Fibroblast of the aortic adventitia (primary cell): ENCODE results near the gene TOR4A. TPM values are rescaled to one million over a fixed set of nuclear protein-coding genes. Genes with fewer than 3 reads are reported as not detected.

Experiments
- DNase-seq: peaks from one replicate; pipeline ENCODE4 v3.0.0-alpha.2; 2010; ENCODE audit warnings: low read depth
- H3K4me3 ChIP-seq: 2 replicates; pipeline ENCODE4 v1.5.1; 2011; ENCODE audit warnings: low read depth, mild to moderate bottlenecking, control low read depth, low read length, moderate library complexity
- total RNA-seq: library from RNA; depleted of rRNA; stranded (reverse); fragments of >200 nt; gene quantifications from 2 replicates; pipeline ENCODE4 v1.2.3, GENCODE V29; 2012; ENCODE audit warnings: low replicate concordance
- TF ChIP-seq, protein P1 (sequence below): IDR thresholded peaks from 2 replicates; pipeline ENCODE4 v1.5.1; 2011; ENCODE audit warnings: mild to moderate bottlenecking, low read length, control low read depth, inconsistent platforms; ENCODE audit not compliant: insufficient read depth

The TOR4A gene
- total RNA-seq, 1 donor: 31.3 TPM

DNA sequence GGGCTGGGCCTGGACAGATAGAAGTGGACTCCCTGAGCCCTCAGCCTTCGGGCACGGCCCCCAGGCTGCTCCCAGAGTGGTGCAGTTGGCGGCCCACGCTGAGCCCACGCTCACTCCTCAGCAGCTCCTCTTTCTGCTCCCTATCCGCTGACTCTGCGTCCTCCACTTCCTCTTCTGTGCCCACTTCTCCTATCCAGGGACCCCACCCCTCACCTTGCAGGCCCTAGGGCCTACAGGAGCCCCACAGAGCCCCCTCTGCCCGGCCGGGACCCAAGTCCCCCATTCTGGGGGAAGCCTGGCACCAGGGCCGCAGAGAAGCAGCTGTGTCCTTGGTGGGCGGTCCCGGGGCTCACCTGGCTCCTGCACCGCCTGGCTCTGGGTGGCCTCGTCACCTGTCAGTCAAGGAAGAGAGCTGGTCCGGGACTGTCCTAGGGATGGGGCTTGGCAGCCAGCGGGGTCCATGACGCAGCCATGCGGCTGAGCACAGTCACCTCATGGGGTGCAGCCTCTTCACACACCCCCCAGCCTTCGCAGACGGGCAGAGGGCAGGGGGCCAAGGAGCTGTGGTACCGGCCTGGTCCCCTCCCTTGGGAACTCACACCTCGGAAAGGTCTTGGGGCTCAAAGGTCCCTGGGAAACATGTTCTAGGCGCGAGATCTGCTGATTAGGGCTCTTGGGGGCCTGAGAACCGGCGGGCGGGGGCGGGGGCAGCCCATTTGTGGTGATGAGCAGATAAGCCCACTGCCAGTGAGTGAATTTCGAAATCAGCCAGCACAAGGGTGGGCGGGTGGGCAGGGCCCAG is 29.9 kb downstream of the TOR4A start:
- H3K4me3 ChIP-seq: no peak overlapping the region
- TF ChIP-seq, protein P1, sequence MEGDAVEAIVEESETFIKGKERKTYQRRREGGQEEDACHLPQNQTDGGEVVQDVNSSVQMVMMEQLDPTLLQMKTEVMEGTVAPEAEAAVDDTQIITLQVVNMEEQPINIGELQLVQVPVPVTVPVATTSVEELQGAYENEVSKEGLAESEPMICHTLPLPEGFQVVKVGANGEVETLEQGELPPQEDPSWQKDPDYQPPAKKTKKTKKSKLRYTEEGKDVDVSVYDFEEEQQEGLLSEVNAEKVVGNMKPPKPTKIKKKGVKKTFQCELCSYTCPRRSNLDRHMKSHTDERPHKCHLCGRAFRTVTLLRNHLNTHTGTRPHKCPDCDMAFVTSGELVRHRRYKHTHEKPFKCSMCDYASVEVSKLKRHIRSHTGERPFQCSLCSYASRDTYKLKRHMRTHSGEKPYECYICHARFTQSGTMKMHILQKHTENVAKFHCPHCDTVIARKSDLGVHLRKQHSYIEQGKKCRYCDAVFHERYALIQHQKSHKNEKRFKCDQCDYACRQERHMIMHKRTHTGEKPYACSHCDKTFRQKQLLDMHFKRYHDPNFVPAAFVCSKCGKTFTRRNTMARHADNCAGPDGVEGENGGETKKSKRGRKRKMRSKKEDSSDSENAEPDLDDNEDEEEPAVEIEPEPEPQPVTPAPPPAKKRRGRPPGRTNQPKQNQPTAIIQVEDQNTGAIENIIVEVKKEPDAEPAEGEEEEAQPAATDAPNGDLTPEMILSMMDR: no peak
- DNase-seq: no peak

DNA sequence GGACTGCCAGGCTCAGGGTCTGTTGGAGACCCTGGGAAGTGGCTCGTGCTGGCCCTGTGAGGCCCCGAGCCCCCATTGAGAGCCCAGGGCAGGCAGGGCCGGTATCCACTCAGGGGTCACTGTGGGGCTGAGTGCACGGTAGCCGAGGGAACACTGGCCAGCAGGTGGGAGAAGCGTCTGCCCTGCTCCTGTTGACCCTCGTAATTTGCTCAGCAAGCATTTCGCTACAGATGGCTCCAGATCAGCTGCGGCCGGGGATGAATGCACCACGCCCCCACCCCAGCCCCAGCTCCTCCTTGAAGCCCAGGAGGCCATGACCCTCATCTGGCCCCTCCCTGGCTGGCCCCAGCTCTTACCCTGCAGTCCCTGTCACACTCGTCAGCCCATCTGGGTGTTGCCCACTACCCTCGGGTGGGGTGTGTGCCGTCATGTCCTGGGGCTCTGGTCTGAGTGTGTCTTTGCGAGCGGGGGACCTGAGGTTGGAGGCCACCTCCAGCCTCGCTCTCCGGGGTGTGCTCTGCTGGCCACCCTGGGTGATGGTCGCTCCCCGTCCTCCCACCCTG is 30.6 kb downstream of the TOR4A start:
- TF ChIP-seq, protein P1: no peak
- no peak overlapping the region for H3K4me3 ChIP-seq
- DNase-seq: no peak

DNA sequence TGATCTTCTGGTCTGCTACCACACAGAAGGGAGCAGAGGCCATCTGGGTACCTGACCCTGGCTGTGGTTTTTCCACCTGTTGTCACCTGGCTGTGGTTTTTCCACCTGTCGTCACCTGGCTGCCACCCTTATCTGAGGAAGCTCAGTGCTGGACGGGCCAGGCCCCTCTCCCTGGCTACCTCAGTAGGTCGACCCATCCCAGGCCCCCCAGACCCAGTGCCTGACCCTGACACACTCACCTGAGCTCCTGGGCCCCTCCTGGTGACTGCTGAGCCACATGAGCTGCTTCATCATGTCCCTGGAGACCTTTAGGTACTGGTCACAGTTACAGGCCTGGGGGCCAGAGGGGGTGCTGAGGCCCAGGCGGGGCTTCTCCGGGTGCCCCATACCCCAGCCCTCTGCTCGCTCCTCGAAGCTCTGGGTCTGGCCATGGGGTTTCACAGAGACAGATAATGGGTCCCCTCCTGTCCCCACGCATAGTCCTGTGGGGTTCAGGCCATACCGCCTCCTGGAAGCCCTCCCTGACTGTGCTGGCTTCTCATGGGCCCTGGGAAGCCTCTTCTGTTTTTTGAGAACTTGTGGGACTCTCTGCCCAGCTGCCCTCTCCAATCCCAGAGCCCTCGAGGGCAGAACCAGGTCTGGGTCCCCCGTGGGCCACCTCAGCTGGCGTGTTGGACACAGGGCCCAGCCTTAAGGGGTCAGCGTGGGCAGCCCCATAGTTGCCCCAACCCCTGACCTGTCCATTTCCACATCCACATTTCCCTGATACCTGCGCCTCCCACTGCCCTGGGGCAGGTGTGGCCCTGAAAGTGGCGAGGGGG is 32.1 kb downstream of the TOR4A start:
- TF ChIP-seq, protein P1: no peak
- H3K4me3 ChIP-seq: no peak overlapping the region
- DNase-seq: no peak

DNA sequence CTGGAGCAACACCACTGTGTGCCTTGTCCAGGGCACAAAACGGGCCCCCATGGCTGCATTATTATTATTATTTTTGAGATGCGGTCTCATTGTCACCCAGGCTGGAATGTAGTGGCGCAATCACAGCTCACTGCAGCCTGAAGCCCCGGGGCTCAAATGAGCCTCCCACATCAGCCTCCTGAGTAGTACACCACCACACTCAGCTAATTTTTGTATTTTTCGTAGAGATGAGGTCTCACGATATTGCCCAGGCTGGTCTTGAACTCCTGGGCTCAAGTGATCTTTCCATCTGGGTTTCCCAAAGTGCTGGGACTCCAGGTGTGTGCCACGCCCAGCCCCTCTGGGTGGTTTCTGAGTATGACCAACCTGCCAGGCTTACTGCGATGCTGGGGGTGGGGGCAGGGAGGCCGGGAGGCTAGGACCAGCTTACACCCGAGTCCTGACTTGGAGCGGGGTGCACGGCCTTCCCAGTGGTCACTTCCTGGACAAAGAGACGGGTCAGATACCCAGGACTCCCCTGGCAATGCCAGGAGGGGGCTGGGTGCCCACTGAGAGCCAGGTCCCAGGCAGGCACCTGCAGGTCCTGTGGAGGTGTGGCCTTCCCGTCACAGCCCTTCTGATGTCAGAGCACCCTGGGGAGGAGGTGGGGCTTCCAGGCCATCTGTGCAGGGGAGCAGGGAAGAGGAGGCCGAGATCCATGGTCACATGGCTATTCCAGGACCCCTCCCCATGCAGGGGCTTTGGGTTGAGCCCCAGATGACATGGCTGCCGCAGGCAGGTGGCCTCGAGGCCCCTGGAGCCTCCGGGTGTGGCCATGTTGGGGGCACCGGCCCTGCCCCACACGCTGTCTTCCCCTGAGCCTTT is 32.9 kb downstream of the TOR4A start:
- H3K4me3 ChIP-seq: no peak overlapping the region
- DNase-seq: no peak
- TF ChIP-seq, protein P1: no peak

DNA sequence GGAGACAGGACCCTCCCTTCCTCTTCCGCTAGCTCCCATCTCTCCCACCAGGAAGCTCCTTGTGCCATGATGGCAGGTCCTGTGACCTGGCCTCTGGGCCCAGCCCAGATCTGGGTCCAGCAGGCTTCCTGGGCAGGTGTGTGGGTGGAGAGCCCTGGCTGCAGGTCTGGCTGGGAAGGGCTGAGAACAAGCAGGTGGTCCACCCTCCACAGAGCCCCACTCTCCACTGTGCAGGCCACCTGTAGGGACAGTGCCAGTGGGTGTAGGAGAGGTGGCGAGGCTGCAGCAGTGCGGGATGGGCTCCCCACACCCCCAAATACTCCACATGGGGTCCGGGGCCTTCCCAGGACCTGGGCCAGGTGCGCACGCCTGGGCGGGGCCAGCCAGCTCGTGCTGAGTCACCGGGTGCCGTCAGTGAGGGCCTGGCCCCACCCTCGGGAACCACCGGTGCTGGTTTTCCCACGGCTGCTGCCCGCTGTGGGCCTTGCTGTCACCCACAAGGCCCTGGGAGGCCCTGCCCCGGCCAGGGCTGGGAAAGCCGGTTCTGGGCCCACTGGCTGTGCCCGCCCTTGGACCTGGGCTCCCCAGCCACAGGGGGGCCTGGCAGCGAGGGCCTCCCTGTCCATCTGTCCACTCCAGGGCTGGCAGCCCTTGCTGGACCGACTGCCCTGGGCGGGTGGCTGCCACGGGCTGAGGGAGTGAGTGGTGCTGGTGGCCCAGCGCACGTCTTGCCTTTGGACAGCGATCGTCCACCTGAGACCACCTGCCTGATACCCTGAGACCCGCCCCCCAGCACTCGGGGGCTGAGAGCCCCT is 33.9 kb downstream of the TOR4A start:
- no peak overlapping the region for H3K4me3 ChIP-seq
- no peak for DNase-seq
- TF ChIP-seq, protein P1: no peak
